GM18498 (cell line): Measurements from ENCODE around the gene CACNA1E.
"Not testable (repeated sequence)": the region's sequence is repeated elsewhere in the genome, so short reads cannot be mapped to it uniquely, and the experiment has no call there.

ENCODE experiments used
- ATAC-seq: cut with Tn5 transposase; IDR thresholded peaks from one replicate; pipeline ENCODE4 v1.9.1; 2021; ENCODE audit warnings: mild to moderate bottlenecking, moderate library complexity; ENCODE audit not compliant: unreplicated experiment

The CACNA1E gene

GRCh38 chr1:181514298-181515290 lies 31.3 kb downstream of the CACNA1E start:
- ATAC-seq, result peak; percentile 83

- ATAC-seq, result no peak
Observed at GRCh38 chr1:181516706-181517105, 33.4 kb downstream of the CACNA1E start.

DNA sequence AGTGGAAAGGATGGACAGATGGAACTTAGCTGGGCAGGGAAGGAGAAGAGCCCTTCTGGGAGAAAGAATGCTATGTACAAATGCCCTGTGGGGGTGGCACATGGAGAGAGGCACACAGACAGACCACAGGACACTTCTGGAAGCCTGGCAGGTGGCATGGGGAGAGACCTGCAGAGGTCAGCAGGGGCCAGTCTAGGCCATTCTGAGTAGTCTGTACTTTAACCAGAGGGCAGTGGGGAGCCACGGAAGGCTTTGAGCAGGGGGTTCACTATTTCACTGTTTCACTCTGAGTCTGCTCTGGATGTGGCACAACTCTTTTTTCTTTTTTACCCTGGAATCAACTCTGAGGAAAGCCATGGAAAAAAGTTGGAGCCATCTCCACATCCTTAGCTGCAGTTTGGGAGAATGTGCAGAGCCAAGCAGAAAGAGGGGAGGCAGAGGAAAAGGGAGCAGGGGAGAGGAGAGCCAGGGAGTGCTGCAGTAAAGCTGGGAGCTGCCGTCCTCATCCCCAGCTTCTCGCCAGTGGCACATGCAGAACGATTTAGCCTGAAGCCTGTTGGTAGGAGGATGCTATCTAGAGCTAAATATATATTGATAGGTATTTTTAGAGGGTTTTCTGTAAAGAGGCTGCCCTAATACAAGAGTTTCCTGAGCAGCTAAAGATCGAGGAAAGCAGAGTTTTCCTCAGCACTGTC lies 34.0 kb downstream of the CACNA1E start:
- ATAC-seq, result no peak

GRCh38 chr1:181518152-181518551 lies 34.8 kb downstream of the CACNA1E start:
- ATAC-seq, result no peak

GRCh38 chr1:181522864-181523263 lies 39.5 kb downstream of the CACNA1E start:
- no peak for ATAC-seq

DNA sequence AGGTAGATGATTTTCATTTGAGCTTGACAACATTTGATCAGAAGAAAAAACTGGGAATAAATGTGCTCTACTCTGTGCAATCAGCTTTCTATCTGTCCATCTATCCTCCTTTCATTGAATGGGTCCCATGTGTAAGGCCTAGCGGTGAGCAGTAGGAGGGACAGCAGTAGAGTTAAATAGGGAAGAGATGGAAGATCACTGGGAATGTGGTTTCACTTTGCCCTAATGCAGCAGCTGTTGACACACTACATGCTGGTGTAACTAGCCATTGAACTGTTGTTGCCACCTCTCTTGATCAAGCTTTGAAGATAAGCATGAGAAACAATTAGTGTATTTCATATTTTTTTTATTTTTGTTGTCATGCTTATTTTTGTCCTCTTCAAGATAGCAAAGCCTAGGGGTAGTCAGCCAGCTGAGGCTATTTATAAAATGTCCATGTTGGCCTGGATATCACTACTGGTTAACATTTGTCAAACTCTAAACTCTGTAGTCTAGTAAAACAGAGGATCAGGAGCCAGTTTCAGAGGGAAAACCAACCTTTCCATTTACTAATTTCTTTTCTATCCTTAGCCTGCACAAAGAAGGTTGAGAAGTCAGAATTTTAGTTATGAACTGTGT lies 41.9 kb downstream of the CACNA1E start:
- ATAC-seq, result no peak

GRCh38 chr1:181528241-181528640 lies 44.9 kb downstream of the CACNA1E start:
- ATAC-seq, result not testable (repeated sequence)

DNA sequence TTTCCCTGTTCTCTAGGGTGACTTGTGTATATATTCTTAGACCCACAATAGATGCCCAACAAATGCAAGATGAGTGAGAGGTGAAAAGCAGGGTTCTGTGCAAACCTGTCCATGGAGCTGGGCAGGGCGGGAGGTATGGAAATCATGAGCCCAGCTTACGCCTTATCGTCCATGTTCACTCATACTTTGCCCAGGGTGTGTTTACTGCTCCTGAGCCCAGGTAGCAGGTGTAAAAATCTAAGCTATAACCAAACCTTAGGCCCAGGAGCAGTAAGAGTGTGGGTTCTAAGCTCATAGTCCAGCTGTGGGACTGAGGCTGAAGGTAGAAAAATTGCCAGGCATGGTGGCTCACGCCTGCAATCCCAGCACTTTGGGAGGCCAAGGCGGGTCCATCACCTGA lies 48.1 kb downstream of the CACNA1E start:
- ATAC-seq, result no peak

DNA sequence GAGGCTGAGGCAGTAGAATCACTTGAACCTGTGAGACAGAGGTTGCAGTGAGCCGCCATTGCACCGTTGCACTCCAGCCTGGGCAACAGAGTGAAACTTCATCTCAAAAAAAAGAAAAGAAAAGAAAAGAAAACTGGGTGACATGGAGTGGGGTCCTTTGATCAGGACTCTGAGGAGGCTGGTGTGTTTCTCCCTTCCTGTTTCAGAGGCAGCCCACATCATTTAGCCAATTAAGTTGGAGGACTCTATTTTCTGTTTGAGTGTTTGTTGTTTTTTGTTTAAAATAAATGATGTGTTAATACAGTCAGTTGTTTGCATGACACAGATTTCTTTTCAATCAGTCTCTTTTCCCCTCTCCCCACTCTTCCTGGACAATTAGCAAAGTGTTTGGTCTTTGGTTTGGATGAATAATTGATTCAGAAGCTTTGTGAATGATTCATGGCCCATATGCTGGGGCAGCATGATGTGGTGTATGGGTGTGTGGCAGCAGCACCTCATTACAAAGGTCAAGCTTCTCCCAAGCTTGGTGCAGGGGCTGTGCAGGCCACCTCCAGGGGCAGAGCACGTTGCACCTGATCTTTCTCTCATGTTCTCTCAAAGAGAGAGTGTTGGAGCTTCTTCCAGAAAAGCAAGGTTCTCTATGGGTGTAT lies 48.8 kb downstream of the CACNA1E start:
- no peak for ATAC-seq

DNA sequence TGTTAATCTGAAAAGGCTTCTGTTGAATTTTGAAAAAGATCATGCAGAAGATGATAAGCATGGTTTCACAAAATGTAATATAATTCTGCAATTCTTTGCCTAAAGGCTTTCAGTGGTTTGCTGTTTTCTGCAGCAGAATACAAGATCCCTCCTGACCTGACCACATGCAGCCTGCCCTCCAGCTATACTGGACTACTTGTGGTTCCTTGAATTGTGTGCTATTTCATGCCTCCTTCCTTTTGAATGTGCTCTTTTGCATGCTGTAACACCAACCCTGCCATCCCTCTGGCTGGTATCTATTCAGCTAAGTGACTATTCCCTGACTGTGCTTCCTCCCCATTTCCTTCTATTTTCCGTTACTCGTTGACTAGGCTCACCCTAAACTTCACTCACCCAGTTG lies 55.5 kb downstream of the CACNA1E start:
- ATAC-seq, result no peak

- no peak for ATAC-seq
Observed at GRCh38 chr1:181541458-181541857, 58.1 kb downstream of the CACNA1E start.

GRCh38 chr1:181541947-181542346 lies 58.6 kb downstream of the CACNA1E start:
- ATAC-seq, result no peak

- not testable (repeated sequence) for ATAC-seq
Observed at GRCh38 chr1:181542406-181542805, 59.1 kb downstream of the CACNA1E start.

GRCh38 chr1:181545395-181545794 lies 62.1 kb downstream of the CACNA1E start:
- no peak for ATAC-seq

GRCh38 chr1:181548497-181548896 lies 65.2 kb downstream of the CACNA1E start:
- no peak for ATAC-seq

DNA sequence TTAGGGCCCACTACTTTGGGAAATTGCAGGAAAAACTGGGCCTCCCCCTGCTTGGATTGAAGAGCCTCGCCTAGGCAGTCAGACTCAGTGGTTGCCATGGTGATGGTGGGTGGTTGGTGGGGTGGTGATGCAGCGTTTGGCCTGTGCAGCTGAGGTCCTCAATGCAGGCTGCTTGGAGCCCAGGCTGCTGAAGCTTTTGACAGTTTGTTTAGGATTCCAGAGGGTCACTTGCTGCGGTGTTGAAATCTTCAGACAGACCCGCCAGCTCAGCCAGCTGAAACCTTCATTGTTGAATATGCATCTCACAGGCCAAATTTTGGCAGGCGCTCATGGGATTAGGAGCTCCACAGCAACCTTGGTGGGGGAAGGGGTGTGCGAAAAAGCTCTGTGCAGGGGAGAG lies 67.9 kb downstream of the CACNA1E start:
- no peak for ATAC-seq

- ATAC-seq, result no peak
Observed at GRCh38 chr1:181551754-181552153, 68.4 kb downstream of the CACNA1E start.

- ATAC-seq, result no peak
Observed at GRCh38 chr1:181554465-181554864, 71.1 kb downstream of the CACNA1E start.

- no peak for ATAC-seq
Observed at GRCh38 chr1:181556631-181557030, 73.3 kb downstream of the CACNA1E start.

DNA sequence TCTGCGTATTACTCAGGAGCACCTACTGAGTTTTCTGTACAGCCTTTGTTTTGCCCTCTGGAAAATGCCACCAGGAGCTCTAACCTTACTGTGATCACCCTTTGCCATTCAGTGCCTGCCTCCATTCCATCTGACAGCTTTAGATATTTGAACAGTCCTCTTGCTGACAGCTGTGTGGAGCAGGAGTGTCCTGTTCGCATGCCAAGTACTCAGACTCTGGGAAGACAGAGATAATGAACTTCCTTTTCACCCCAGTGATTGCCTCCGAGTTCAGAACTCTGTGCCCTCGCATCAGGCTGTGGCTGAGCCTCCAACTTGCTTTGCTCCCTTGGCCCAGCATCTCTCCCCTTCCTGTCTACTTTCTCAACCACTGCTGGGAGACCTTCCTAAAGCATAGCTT lies 74.0 kb downstream of the CACNA1E start:
- no peak for ATAC-seq

GRCh38 chr1:181558416-181558815 lies 75.1 kb downstream of the CACNA1E start:
- ATAC-seq, result no peak
